GM11168 (cell line): ENCODE results near the gene SLC41A3.
"Not testable (repeated sequence)": the region's sequence is repeated elsewhere in the genome, so short reads cannot be mapped to it uniquely, and the experiment has no call there.

ENCODE experiments used
- in situ Hi-C: fragments of 300-500 bp; cut with MboI; formaldehyde crosslinking; loops from one replicate; pipeline ENCODE4 v1.12.0; 2022; ENCODE audit warnings: low sequenced_read_pairs; ENCODE audit not compliant: unreplicated experiment

The SLC41A3 gene

DNA sequence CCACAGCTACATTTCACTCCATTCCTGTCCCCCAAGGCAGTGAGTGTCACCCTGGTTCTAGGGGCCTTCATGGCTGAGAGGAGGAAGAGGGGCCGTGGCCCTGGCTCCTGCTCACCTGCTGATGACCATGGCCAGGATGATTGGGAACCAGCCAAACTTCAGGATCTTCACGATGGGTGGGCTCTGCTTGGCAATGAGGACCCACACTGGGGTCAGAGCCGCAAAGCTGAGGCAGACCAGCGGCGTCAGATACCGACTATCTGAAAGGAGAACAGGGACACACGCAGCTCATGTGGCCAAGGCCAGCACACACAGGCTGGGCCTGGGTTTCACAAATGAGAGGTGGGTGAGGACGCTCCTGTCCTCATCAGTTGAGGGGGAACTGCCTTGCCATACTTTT lies 67.3 kb downstream of the SLC41A3 start:
- in situ Hi-C loops = no loop called here

- in situ Hi-C loops = no loop called here
Observed at GRCh38 chr3:126015075-126015474, 68.8 kb downstream of the SLC41A3 start.

- in situ Hi-C loops = no loop called here
Observed at GRCh38 chr3:126014252-126014651, 69.7 kb downstream of the SLC41A3 start.

- in situ Hi-C loops = no loop called here
Observed at GRCh38 chr3:126013751-126014156, 70.2 kb downstream of the SLC41A3 start.

DNA sequence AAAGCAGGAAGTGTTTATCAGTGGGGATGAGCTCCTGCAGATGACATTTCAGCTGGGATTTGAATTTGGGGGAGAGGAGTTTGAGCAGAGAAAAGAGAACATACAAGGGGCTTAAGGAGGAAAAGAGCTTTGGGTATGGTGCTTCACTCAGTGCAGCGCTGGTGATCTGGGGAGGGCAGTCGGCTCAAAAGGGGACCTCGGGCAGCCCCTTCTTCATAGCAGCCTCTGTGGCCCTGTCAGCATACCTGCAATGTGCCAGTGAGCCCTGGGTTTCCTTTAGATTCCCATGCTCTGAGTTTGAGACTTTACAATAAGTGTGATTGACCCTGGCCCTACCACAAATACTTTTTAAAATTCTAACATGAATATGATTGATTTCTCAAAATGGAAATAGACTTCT lies 74.7 kb downstream of the SLC41A3 start:
- in situ Hi-C loops = no loop called here

DNA sequence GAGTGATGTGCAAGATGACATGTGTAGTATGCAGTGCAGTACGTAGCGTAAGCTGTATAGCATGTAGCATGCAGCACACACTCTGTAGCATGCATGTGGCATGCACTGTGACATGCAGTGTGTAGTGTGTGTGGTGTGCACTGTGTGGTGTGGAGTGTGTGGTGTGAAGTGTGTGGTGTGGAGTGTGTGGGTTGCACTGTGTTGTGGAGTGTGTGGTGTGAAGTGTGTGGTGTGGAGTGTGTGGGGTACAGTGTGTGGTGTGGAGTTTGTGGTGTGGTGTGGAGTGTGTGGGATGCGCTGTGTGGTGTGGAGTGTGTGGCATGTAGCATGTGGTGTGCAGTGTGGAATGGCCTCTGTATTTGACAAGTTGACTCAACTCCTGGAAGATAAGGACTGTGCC lies 75.7 kb downstream of the SLC41A3 start:
- in situ Hi-C loops = no loop called here

DNA sequence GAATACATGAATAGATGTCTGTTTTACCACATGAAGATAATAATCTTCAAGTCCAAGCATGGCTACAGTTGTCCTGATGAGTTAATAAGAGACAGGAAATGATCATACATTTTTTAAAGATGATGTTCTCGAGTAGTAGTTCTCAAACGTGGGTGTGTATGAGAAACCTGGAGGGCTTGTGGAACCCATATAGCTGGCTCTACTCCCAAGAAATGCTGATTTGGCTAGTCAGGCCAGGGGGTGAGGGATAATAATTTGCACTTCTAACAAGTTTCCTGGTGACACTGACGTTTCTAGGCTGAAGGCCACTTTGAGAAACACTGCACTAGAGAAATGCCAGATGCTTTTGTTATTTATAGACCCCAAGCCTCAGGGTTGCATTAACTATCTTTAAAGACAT lies 78.0 kb downstream of the SLC41A3 start:
- in situ Hi-C loops = no loop called here

DNA sequence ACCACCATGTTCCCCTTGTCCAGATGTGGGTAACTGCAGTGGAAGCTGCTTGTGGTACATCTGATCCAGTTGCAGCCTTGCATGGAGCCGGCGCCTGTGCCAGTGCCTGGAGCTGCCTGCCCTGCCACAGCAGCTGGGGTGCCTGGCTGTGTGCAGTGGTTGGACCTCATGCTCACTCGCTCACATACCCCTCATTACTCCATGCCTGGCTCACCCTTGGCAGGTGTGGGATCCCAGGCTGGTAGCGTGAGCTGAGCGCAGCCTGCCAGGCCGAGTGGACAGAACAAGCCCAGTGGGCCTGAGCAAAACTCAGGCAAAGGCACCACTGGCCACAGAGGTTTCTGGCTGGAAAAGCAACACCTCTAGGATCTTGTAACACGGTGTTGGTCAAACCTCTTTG lies 79.2 kb downstream of the SLC41A3 start:
- in situ Hi-C loops = no loop called here

DNA sequence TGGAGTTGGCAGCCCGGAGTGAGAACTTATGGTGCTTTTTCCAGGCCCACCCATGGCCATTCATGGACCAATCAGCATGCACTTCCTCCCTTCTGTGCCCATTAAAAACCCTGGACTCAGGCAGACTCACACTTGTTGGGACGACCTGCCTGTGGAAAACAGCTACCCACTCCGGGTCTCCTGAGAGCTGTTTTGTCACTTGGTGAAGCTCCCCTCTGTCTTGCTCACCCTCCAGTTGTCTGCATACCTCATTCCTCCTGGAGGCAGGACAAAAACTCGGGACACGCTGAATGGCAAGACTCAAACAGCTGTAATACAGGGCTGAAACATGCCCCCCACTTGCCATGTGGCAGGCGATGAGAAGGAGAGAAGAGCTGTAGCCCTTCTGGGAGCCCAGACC lies 79.7 kb downstream of the SLC41A3 start:
- in situ Hi-C loops = no loop called here

DNA sequence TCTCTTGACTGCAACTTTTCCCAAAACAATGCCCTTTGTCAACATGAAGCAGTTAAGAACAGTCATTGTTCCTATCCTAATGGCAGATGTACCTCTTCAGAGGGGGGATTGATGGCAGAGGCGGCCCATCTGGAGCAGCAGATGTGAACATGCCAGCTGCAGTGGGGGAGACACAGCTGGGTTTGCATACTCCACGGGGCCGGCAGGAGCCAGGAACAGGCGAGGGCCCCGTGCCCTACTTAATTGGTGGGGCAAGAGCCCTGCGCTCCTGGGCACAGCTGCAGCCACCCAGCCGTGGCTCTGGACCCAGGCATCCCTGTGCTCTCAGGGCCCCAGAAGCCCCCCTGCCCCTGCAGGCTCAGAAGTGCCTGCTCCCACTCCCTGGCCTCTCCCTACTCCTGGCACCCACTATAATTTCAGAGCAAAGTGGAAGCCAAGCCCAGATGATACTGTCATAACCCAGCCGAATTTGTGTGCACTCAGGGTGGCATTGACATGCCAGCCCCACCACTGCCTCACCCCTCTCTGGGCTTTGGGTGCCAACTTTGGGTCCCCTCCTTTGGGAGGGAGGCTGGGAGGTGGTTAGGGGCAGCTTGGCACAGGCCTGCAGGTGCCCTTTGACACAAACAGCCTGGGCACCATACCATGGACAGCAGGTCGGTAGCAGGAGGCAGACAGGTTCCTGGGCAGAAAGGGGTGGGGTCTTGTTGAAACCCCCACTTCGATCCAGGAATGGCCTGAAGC lies 80.3 kb downstream of the SLC41A3 start:
- in situ Hi-C loops = no loop called here

- in situ Hi-C loops = no loop called here
Observed at GRCh38 chr3:126002189-126002588, 81.7 kb downstream of the SLC41A3 start.

- in situ Hi-C loops = not testable (repeated sequence)
Observed at GRCh38 chr3:125996751-125997150, 87.2 kb downstream of the SLC41A3 start.

DNA sequence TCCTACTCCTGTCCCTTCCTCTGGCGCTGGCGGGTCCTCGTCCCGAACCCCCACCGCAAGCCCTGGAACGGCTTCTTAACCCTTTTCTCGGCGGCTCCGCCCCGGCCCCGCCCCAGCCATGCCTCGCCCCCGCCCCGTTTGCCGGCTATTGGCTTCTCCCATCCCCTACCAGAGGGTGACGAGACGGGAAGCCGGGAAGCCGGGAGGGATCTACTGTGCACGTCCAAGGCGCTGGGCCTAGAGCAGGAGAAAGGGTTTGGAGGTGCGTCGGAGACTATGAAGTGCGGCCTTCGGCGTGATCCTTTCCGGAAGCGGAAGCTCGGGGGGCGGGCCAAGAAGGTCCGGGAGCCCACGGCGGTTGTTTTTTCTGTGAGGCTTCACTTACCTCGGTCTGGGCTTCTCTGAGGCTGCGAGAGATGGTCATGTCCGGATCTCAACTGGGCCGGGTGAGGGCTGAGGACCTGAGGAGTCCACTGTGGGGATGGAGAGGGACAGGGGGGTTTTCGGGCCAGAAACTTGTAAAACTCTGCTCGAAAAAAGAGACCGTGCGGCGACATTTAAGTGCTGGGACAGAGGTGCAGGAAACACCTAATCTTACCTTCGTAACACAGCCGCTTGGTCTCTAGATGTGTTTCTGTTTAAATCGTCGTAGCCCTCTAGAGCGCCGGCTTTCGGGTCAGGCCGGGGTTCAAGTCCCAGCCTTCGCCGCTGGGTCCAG lies 93.5 kb downstream of the SLC41A3 start:
- in situ Hi-C loops = no loop called here

DNA sequence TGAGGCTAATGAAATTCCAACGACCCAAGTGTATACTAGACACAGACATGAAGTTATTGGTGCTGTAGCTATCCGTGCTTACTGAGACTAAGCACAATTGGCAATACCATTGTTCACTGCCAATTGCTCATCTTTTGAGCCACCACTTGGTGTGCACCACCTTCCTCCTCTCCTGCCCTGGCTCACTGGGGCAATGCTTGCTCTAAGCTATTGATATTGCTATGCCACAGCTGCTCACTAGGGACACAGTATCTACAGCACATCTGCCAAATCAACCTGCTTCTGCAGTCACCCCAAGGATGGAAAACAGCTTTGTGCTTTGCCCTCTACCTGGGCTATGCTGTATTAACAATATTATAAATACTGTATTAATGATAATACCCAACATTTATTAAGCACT lies 99.0 kb downstream of the SLC41A3 start:
- in situ Hi-C loops = not testable (repeated sequence)

GRCh38 chr3:125977104-125977503 lies 106.8 kb downstream of the SLC41A3 start:
- in situ Hi-C loops = not testable (repeated sequence)

- in situ Hi-C loops = not testable (repeated sequence)
Observed at GRCh38 chr3:125976003-125976390, 107.9 kb downstream of the SLC41A3 start.

GRCh38 chr3:125975245-125976002 lies 108.5 kb downstream of the SLC41A3 start:
- in situ Hi-C loops = not testable (repeated sequence)

DNA sequence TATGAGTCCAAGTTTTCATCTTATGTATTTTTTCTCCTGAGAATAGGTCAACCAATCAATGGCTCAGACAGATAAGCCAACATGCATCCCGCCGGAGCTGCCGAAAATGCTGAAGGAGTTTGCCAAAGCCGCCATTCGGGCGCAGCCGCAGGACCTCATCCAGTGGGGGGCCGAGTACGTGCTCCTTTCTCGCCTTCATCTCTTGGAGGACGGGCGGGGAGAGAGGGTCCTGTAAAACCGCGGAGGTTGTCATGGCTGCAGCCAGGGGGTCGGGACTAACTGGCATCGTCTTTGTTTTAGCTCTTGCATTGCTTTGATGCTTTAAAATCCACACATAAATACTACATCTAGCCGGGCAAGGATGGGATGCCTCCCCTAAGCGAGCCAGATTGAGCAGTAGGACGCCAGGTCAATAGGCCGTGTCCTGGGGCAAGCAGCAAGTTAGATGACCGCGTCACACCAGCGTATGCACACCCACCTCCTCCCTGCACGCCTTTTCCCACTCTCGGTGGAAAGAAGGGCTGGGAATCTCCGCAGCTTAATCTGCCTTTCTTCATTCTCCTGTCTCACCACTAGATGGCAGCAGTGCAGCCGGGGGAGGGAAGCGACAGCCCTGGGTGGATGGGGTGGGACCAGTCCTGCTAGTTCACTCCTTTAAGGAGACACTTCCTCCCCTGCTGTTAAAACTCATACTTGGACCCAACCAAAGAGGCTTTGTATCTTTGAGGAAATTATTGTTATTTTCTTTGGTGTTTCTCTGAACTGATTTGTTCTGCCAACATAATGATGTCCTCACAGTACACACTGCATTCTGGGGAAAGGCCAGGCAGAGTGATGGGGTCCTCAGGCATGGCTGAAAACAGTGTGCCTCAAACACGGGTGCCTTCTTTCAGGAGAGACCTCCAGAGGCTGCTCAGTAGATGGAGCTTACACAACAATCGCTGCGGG lies 111.7 kb downstream of the SLC41A3 start:
- in situ Hi-C loops = not testable (repeated sequence)

- in situ Hi-C loops = loop anchor here (5.0 kb wide), 1 partner anchor 1977 kb away; the partner anchor contains the start of gene ROPN1
Observed at GRCh38 chr3:125968701-125969592, 115.0 kb downstream of the SLC41A3 start, which contains the start of gene ROPN1B. Gene ROPN1B (plus strand): TSS chr3:125969178. CDS start chr3:125972055, 2,877 bp downstream.
